DOHH2 (cell line): ENCODE data around the gene ICE2.

Experiments used
- EZH2phosphoT487 ChIP-seq: fragments of 200-600 bp; sonication (generic); IDR thresholded peaks from 2 replicates; pipeline ENCODE4 v1.6.1; 2017; ENCODE audit warnings: borderline replicate concordance, mild to moderate bottlenecking, antibody characterized with exemption, low read length, moderate library complexity, mixed read lengths
- TF ChIP-seq, protein P1 (sequence below): fragments of 200-600 bp; sonication (generic); IDR thresholded peaks from one replicate; pipeline ENCODE4 v1.5.1; 2014; ENCODE audit warnings: antibody characterized with exemption, mild to moderate bottlenecking, low read depth, low read length; ENCODE audit not compliant: poor library complexity, severe bottlenecking

DNA sequence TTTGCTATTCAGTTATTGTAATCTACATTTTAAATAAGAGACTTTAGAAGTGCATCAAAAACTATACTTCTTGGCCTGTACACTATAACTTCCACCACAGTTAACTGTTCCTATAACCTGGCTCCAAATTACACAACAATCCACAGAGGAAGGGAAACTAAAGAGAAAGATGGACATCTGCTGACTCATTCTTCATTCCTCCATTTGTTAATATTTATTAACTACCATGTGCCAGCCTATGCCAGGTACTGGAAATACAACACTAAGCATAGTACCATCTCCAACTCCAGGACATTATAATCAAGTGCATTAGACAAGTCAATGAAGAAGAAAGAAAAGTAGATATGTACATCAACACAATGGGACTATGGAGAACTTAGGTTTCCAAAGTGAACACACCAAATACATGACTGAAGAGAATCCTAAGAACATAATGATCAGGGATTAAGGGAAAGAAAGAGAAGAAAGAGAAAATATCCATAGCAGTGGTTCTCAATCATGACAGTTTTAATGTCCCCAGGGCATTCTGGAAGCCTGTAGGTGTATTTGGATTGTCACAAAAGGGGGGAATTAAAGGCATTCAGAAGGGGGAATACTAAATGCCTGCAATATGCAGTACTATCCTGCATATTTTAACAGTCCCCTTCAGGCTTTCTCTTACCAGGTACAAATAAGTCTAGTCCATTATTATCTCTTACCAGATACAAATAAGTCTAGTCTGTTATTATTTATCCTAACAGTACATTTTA is 8.9 kb downstream of the ICE2 start:
- TF ChIP-seq, protein P1, sequence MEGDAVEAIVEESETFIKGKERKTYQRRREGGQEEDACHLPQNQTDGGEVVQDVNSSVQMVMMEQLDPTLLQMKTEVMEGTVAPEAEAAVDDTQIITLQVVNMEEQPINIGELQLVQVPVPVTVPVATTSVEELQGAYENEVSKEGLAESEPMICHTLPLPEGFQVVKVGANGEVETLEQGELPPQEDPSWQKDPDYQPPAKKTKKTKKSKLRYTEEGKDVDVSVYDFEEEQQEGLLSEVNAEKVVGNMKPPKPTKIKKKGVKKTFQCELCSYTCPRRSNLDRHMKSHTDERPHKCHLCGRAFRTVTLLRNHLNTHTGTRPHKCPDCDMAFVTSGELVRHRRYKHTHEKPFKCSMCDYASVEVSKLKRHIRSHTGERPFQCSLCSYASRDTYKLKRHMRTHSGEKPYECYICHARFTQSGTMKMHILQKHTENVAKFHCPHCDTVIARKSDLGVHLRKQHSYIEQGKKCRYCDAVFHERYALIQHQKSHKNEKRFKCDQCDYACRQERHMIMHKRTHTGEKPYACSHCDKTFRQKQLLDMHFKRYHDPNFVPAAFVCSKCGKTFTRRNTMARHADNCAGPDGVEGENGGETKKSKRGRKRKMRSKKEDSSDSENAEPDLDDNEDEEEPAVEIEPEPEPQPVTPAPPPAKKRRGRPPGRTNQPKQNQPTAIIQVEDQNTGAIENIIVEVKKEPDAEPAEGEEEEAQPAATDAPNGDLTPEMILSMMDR = no peak
- TF ChIP-seq EZH2phosphoT487 = no peak
